Mesodermal cell (in vitro differentiated cells): ENCODE results near the gene SLAMF8.

Experiments
- H3K27ac ChIP-seq: 2 replicates; pipeline ENCODE4 v1.7.0; 2013; ENCODE audit warnings: mild to moderate bottlenecking, low read depth, low read length, moderate library complexity; ENCODE audit not compliant: severe bottlenecking
- H3K36me3 ChIP-seq: 2 replicates; pipeline ENCODE4 v1.7.1; 2013; ENCODE audit warnings: mild to moderate bottlenecking, low read length, moderate library complexity; ENCODE audit not compliant: control insufficient read depth, insufficient read depth
- H3K4me1 ChIP-seq: one replicate; pipeline ENCODE4 v1.7.1; 2013; ENCODE audit warnings: mild to moderate bottlenecking, low read length; ENCODE audit not compliant: insufficient read depth, control insufficient read depth, poor library complexity, severe bottlenecking
- H3K4me3 ChIP-seq: 2 replicates; pipeline ENCODE4 v1.7.0; 2013; ENCODE audit warnings: low read length, control low read depth, mild to moderate bottlenecking; ENCODE audit not compliant: insufficient read depth, poor library complexity, severe bottlenecking; ENCODE audit errors: extremely low read depth
- H3K9me3 ChIP-seq: 2 replicates; pipeline ENCODE4 v1.7.1; 2013; ENCODE audit warnings: mild to moderate bottlenecking, low read length, moderate library complexity; ENCODE audit not compliant: control insufficient read depth
- WGBS, 2 experiments: methylation state at CpG; one replicate each; pipeline ENCODE4 v1.1.5; 2013; ENCODE audit warnings: missing lambda C conversion rate in 2 of 2; ENCODE audit not compliant: insufficient coverage in 2 of 2; 5-methylcytosine and 5-hydroxymethylcytosine counted together

Gene SLAMF8

GRCh38 chr1:159860456-159860855 lies 33.8 kb downstream of the SLAMF8 start:
- Histone ChIP-seq H3K4me3 (no peak overlapping the region), H3K36me3 (no peaks in the 10 kb centered on the region), H3K4me1 (peaks cover 7% of the 10 kb centered on the region), H3K27ac (no peak overlapping the region), H3K9me3 (no peaks in the 10 kb centered on the region)
- 51 to 85% methylated on average over 2 of the region's 3 CpGs for WGBS, 2 experiments

GRCh38 chr1:159861218-159861617 lies 34.5 kb downstream of the SLAMF8 start:
- H3K27ac ChIP-seq: no peak overlapping the region
- peaks cover 13% of the 10 kb centered on the region for H3K4me1 ChIP-seq
- WGBS, 2 experiments: 48 to 76% methylated on average over 3 to 5 of the region's 8 CpGs
- no peaks in the 10 kb centered on the region for H3K36me3 ChIP-seq
- no peaks in the 10 kb centered on the region for H3K9me3 ChIP-seq
- no peak overlapping the region for H3K4me3 ChIP-seq

- no peak overlapping the region for H3K27ac ChIP-seq
- no peaks in the 10 kb centered on the region for H3K9me3 ChIP-seq
- 73 to 83% methylated on average over 4 to 5 of the region's 5 CpGs for WGBS, 2 experiments
- peaks cover 14% of the 10 kb centered on the region for H3K4me1 ChIP-seq
- no peaks in the 10 kb centered on the region for H3K36me3 ChIP-seq
- no peak overlapping the region for H3K4me3 ChIP-seq
These were observed 35.4 kb downstream of the SLAMF8 start for GRCh38 chr1:159862031-159862430.

GRCh38 chr1:159862557-159862956 lies 35.9 kb downstream of the SLAMF8 start, which contains the start of gene VSIG8:
Gene VSIG8, minus strand, starts transcription at chr1:159862657. Its CDS starts 136 bp downstream, at chr1:159862521.
- H3K9me3 ChIP-seq: no peaks in the 10 kb centered on the region
- H3K27ac ChIP-seq: no peak within 1 kb of the TSS
- no peaks in the 10 kb centered on the region for H3K36me3 ChIP-seq
- 92 to 100% methylated on average over 2 to 3 of the region's 4 CpGs for WGBS, 2 experiments
- peaks cover 16% of the 10 kb centered on the region for H3K4me1 ChIP-seq
- no peak within 1 kb of the TSS for H3K4me3 ChIP-seq

GRCh38 chr1:159864262-159864661 lies 37.6 kb downstream of the SLAMF8 start:
- no peak overlapping the region for H3K27ac ChIP-seq
- 90 to 96% methylated on average over 2 of the region's 2 CpGs for WGBS, 2 experiments
- no peaks in the 10 kb centered on the region for H3K36me3 ChIP-seq
- H3K4me3 ChIP-seq: no peak overlapping the region
- no peaks in the 10 kb centered on the region for H3K9me3 ChIP-seq
- peaks cover 28% of the 10 kb centered on the region for H3K4me1 ChIP-seq

GRCh38 chr1:159866066-159866465 lies 39.4 kb downstream of the SLAMF8 start:
- no peaks in the 10 kb centered on the region for H3K9me3 ChIP-seq
- H3K4me1 ChIP-seq: peaks cover 26% of the 10 kb centered on the region
- no peak overlapping the region for H3K4me3 ChIP-seq
- WGBS, 2 experiments: 60% methylated on average over 1 of the region's 1 CpG; no CpG with 5 or more reads in 1 of the 2 experiments
- H3K27ac ChIP-seq: no peak overlapping the region
- no peaks in the 10 kb centered on the region for H3K36me3 ChIP-seq

GRCh38 chr1:159866905-159867663 lies 40.4 kb downstream of the SLAMF8 start:
- Histone ChIP-seq H3K27ac (no peak overlapping the region), H3K36me3 (no peaks in the 10 kb centered on the region), H3K9me3 (no peaks in the 10 kb centered on the region), H3K4me1 (peaks cover 26% of the 10 kb centered on the region), H3K4me3 (no peak overlapping the region)
- WGBS, 2 experiments: 87 to 91% methylated on average over 11 to 12 of the region's 14 CpGs

- Histone ChIP-seq H3K36me3 (no peaks in the 10 kb centered on the region), H3K4me3 (no peak overlapping the region), H3K4me1 (peaks cover 26% of the 10 kb centered on the region), H3K27ac (no peak overlapping the region), H3K9me3 (no peaks in the 10 kb centered on the region)
- 52 to 82% methylated on average over 4 to 9 of the region's 9 CpGs for WGBS, 2 experiments
These were observed 41.0 kb downstream of the SLAMF8 start for GRCh38 chr1:159867664-159868026.

- peaks cover 26% of the 10 kb centered on the region for H3K4me1 ChIP-seq
- no peak overlapping the region for H3K4me3 ChIP-seq
- H3K9me3 ChIP-seq: no peaks in the 10 kb centered on the region
- H3K36me3 ChIP-seq: no peaks in the 10 kb centered on the region
- H3K27ac ChIP-seq: no peak overlapping the region
- 74 to 80% methylated on average over 2 of the region's 3 CpGs for WGBS, 2 experiments
These were observed 42.1 kb downstream of the SLAMF8 start for GRCh38 chr1:159868766-159869165.

- H3K4me1 ChIP-seq: peaks cover 26% of the 10 kb centered on the region
- no peaks in the 10 kb centered on the region for H3K9me3 ChIP-seq
- H3K27ac ChIP-seq: no peak overlapping the region
- 53 to 57% methylated on average over 3 to 4 of the region's 4 CpGs for WGBS, 2 experiments
- H3K36me3 ChIP-seq: no peaks in the 10 kb centered on the region
- no peak overlapping the region for H3K4me3 ChIP-seq
These were observed 42.5 kb downstream of the SLAMF8 start for GRCh38 chr1:159869173-159869572.

- no CpG with 5 or more reads among the region's 1 CpG for WGBS, 2 experiments
- Histone ChIP-seq H3K4me1 (peaks cover 26% of the 10 kb centered on the region), H3K27ac (no peak overlapping the region)
These were observed 42.9 kb downstream of the SLAMF8 start for GRCh38 chr1:159869607-159870006.

More at GRCh38 chr1:159869607-159870006, 42.9 kb downstream of the SLAMF8 start:
- no peaks in the 10 kb centered on the region for H3K36me3 ChIP-seq
- no peak overlapping the region for H3K4me3 ChIP-seq
- no peaks in the 10 kb centered on the region for H3K9me3 ChIP-seq
